ENCODE measurements around the gene HDDC3. TPM values are rescaled to one million over a fixed set of nuclear protein-coding genes. Genes with fewer than 3 reads are reported as not detected.

Gene HDDC3
- total and polyA plus RNA-seq, 9 of the 15 experiments (the other 6 are each of a cell fraction or from before 2014, with no cell fraction given), result 14.9 to 55.8 (median 36.9) TPM

DNA sequence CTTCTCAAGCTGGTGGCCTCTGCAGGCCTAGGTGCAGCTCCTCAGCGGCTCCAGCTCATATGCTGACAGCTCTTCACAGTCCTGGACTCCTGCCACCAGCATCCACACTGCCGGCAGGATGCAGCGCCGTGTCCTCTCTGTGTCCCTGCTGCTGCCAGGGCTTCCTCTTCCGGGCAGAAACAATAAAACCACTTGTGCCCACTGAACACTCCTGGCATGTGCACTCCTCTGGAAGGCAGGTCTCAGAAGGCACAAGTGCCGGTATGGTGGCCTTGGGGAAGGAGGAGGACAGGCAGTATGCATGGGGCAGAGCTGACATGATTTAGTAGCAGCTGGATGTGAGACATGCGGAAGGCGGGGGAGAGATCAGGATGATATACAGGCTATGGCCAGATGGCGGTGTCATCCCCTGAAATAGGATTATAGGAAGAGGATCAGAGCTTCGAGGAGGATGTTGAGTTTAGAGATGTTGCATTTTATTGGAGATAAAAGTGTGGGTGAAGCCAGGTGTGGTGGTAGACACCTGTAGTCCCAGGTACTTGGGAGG is 36.7 kb downstream of the HDDC3 start (continued):
- TF ChIP-seq ZFP30 (CRISPR knock-in tag; IDR thresholded peaks at IDR 0.05; ENCODE audit: borderline replicate concordance) (no peak), TEAD4 (IDR thresholded peaks at IDR 0.05; ENCODE audit: low read length) (peak; percentile 67), TEAD4 (CRISPR knock-in tag; IDR thresholded peaks at IDR 0.05; ENCODE audit: borderline replicate concordance) (no peak), MCM3 (IDR thresholded peaks at IDR 0.05) (no peak), NR2C1 (IDR thresholded peaks at IDR 0.05) (no peak), NR2C1 (tag; IDR thresholded peaks at IDR 0.05) (no peak), MYBL2 (IDR thresholded peaks at IDR 0.05; ENCODE audit: low read depth) (no peak), MYBL2 (CRISPR knock-in tag; IDR thresholded peaks at IDR 0.05; ENCODE audit: borderline replicate concordance) (no peak), ZEB2 (IDR thresholded peaks at IDR 0.05) (peak; percentile 94), ZNF407 (IDR thresholded peaks at IDR 0.05; ENCODE audit: low read depth) (no peak), KHSRP (IDR thresholded peaks at IDR 0.05) (no peak), SRSF9 (IDR thresholded peaks at IDR 0.05; ENCODE audit: borderline replicate concordance, low read depth, low read length) (no peak), PHB2 (IDR thresholded peaks at IDR 0.05; ENCODE audit: low read depth) (no peak), ZNF699 (CRISPR knock-in tag; IDR thresholded peaks at IDR 0.05; ENCODE audit: insufficient replicate concordance) (no peak), ZNF23 (CRISPR knock-in tag; IDR thresholded peaks at IDR 0.05) (no peak), SREBF1 (IDR thresholded peaks at IDR 0.05; ENCODE audit: borderline replicate concordance, low read depth, low read length) (no peak), KLF16 (IDR thresholded peaks at IDR 0.05) (peak; percentile 75), NR2F6 (CRISPR knock-in tag; IDR thresholded peaks at IDR 0.05) (no peak), ZNF780A (CRISPR knock-in tag; IDR thresholded peaks at IDR 0.05) (no peak), BRD4 (IDR thresholded peaks at IDR 0.05) (no peak), PCBP1 (IDR thresholded peaks at IDR 0.05; ENCODE audit: low read depth, low read length, poor library complexity, severe bottlenecking) (no peak)
- TF ChIP-seq, protein P1, sequence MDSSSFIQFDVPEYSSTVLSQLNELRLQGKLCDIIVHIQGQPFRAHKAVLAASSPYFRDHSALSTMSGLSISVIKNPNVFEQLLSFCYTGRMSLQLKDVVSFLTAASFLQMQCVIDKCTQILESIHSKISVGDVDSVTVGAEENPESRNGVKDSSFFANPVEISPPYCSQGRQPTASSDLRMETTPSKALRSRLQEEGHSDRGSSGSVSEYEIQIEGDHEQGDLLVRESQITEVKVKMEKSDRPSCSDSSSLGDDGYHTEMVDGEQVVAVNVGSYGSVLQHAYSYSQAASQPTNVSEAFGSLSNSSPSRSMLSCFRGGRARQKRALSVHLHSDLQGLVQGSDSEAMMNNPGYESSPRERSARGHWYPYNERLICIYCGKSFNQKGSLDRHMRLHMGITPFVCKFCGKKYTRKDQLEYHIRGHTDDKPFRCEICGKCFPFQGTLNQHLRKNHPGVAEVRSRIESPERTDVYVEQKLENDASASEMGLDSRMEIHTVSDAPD (CRISPR knock-in tag; IDR thresholded peaks at IDR 0.05), result no peak
